ENCODE results near the gene PITPNB. TPM values are rescaled to one million over a fixed set of nuclear protein-coding genes. Genes with fewer than 3 reads are reported as not detected.
A peak's percentile ranks its signal among the peaks of the same experiment; 100 is the strongest.

The PITPNB gene
- 10 to 100 TPM; 62.7 to 64.6 (median 63.1) TPM for polyA plus RNA-seq (ENCODE audit: insufficient read length in 3 of 3)

DNA sequence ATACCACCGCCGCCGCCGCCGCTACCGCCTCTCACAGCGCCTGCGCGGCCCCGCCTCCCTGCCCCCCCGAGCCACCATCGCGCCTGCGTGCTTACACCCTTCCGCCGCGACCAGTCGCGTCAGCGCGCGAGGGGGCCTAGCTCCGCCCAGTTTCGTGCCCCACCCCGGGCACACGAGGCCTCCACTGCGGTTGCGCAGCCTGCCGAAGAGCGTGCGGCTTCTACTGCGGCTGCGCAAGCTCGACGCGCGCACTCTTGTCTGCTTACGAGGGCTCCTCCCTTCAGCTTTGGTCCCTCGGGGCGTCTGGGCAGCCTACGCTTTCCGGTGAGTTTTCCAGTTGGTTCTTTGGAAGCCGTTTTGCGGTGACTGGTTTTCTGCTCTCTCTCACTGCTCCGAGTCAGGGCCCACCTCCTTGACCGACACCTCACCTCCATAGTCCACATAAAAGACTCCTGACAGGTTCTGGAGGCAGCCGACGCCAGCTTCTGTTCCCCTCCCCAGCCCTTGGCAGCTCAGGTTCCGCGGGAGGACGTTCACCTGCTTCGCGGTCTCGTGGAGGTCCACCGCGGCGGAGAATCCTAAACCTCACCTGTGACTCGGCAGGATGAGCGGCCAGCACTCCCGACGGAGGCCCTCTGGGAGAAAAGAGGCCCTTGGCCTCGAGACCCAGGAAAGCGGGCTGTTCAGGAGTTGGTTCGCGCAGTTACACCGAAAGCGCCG, at the start of gene PITPNB:
Gene PITPNB (minus strand): TSS at position 35 of the 720 bp plus-strand sequence. CDS start 65 bp downstream, outside the sequence.
- DNase-seq (ENCODE audit: low read depth in 3 of 3, low spot score in 2 of 3), result peak; percentile 90 to 94 (median 91)

- DNase-seq (ENCODE audit: low read depth in 3 of 3, low spot score in 2 of 3), result no peak
These were observed 47.4 kb upstream of the PITPNB start for GRCh38 chr22:27966168-27967064.

DNA sequence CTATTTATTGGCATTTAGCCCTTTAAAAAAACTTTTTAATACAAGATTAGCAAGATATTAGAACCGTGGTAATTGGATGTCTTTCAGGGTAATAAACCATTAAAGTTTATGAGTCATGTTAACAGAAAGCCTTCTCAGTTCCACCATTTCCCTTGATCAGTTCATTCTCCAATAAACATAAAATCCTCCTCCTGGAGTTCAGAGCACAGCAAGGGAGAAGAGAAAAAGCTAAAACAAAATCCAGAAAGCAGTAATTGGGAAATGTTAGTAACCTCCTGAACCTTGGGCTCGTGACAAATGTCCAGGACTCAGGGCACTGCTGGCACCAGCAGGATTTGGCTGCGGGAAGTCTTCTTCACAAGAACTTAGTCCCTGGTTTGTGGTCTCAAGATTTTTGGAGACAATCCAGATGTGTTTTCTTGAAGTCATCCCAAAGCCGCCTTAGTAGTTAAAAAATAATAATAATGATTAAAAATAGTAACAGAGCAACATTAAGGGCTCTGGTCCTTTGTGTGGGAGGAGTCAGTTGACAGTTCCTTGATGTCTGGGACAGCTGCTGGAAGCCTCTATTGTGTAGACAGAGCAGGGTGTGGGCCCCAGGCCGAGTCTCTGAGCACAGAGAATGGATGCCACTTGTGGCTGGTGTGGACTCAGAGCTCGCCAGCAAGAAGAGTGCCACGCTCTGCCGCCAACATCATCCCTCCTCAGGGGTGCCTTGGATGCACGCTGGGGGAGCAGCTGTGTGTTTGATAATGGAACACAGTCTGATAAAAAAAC, 43.4 kb upstream of the PITPNB start:
- no peak for DNase-seq (ENCODE audit: low read depth in 3 of 3, low spot score in 2 of 3)

- no peak for DNase-seq (ENCODE audit: low read depth in 3 of 3, low spot score in 2 of 3)
These were observed 42.6 kb upstream of the PITPNB start for GRCh38 chr22:27961680-27962079.

- DNase-seq (ENCODE audit: low read depth in 3 of 3, low spot score in 2 of 3), result no peak
These were observed 42.1 kb upstream of the PITPNB start for GRCh38 chr22:27961182-27961581.

GRCh38 chr22:27959335-27960090, 40.5 kb upstream of the PITPNB start:
- DNase-seq (ENCODE audit: low read depth in 3 of 3, low spot score in 2 of 3), result no peak

DNA sequence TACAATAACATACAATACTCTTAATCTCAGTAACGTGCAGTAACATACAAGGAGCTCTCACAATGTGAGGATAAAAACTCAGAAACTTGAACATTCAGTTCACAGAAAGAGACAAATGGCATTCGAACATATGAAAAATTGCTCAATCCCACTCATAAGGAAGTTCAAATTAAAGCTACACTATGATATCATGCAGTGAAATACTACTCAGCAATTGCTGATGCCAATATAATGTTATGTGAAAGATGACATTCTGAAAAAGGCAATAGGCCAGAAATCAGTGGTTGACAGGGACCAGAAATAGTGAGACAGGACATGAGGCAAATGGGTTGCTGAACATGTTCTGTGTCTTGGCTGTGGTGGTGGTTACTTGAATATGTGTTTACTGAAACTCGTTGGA, 33.7 kb upstream of the PITPNB start:
- DNase-seq (ENCODE audit: low read depth in 3 of 3, low spot score in 2 of 3), result no peak

GRCh38 chr22:27952091-27952490, 33.0 kb upstream of the PITPNB start:
- DNase-seq (ENCODE audit: low read depth in 3 of 3, low spot score in 2 of 3), result no peak

- DNase-seq (ENCODE audit: low read depth in 3 of 3, low spot score in 2 of 3), result no peak
These were observed 30.4 kb upstream of the PITPNB start for GRCh38 chr22:27949421-27949820.

DNA sequence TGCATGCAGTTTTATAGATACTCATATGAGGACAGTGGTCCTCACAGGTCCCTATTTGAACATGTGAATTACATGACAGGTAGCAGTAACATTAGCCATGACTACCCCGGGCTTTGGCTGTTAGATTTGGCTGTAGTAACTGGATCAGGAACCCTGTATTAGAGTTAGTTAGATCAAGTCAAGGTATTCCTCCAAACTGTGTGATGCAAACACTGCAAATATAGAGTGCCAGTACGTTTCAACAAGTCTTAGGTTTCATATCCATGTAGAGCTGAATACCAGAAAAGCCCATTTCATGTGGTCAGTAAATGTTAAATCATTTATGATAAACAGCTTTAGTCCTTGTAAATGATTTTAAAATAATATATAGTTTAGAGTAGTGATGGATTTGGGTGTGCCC, 29.5 kb upstream of the PITPNB start:
- no peak for DNase-seq (ENCODE audit: low read depth in 3 of 3, low spot score in 2 of 3)

- DNase-seq (ENCODE audit: low read depth in 3 of 3, low spot score in 2 of 3), result no peak
These were observed 28.4 kb upstream of the PITPNB start for GRCh38 chr22:27947448-27947847.

DNA sequence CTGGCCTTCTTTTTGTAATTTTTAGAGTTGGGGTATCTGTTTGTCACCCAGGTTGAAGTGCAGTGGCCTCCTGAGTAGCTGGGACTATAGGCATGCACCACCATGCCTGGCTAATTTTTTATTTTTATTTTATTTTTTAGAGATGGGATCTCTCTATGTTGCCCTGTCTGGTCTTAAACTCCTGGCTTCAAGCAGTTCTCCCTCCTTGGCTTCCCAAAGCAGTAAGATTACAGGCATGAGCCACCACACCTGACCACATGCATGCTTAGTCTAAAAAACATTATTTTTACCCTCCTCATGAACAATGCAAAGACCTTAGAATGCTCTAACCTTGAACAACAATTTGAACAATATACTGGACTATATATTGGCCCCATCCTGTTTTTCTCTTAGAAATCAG, 22.1 kb upstream of the PITPNB start:
- DNase-seq (ENCODE audit: low read depth in 3 of 3, low spot score in 2 of 3), result no peak

DNA sequence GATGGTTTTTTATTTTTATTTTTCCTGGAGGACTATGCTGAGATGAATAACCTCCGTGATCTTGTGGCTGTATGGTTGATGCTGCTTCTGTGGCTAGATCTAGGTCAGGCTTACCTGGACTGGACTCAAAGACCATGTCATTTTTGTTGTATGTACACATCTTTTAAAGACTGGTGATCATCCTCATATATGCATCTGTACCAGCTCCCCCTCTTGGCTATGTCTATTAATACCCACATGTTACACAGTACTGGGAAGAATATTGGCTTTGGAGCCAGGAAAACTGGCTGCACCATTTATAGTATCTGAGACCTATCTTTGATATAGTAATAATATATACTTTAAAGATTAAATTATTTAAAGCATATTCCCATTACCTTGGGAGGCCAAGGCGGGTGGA, 18.4 kb upstream of the PITPNB start:
- DNase-seq (ENCODE audit: low read depth in 3 of 3, low spot score in 2 of 3), result no peak

GRCh38 chr22:27935897-27936296, 16.8 kb upstream of the PITPNB start:
- DNase-seq (ENCODE audit: low read depth in 3 of 3, low spot score in 2 of 3), result no peak

DNA sequence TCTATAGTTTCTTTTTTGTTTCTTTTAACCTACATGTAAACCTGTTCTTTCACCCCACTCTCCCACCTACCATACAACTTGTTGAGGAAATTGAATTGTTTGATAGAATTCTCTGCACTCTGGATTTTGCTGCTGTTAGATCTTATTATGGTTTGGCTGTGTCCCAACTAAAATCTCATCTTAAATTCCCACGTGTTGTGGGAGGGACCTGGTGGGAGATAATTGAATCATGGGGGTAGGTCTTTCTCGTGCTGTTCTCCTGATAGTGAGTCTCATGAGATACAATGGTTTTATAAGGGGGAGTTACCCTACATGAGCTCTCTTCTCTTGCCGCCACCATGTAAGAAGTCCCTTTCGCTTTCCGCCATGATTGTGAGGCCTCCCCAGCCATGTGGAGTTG, 15.0 kb upstream of the PITPNB start:
- no peak for DNase-seq (ENCODE audit: low read depth in 3 of 3, low spot score in 2 of 3)

GRCh38 chr22:27933186-27933983, 14.3 kb upstream of the PITPNB start:
- no peak for DNase-seq (ENCODE audit: low read depth in 3 of 3, low spot score in 2 of 3)

- no peak for DNase-seq (ENCODE audit: low read depth in 3 of 3, low spot score in 2 of 3)
These were observed 11.4 kb upstream of the PITPNB start for GRCh38 chr22:27930331-27931060.

- no peak for DNase-seq (ENCODE audit: low read depth in 3 of 3, low spot score in 2 of 3)
These were observed 8.6 kb upstream of the PITPNB start for GRCh38 chr22:27927608-27928007.

DNA sequence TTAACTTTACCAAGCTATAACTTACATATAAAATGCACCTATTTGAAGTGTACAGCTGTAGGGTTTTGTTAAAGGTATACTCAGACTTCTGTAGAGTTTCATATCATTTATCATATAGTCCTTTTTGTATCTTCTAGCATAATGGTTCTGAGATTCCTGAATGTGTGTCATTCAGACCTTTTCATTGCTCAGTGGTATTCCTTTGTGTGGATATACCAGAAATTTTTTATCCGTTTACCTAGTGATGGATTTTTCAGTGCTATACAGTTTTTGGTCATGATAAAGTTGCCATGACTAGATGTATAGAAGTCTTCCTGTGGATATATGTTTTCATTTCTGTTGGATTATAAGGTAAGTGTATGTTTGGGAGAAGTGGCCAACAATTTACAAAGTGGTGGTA, 6.3 kb upstream of the PITPNB start:
- no peak for DNase-seq (ENCODE audit: low read depth in 3 of 3, low spot score in 2 of 3)

Data from right renal cortex interstitium (tissue), 3 donors.